ENCODE data around the gene TMEM204.

TMEM204 gene

GRCh38 chr16:1533443-1533951, at the start of gene TMEM204:
TMEM204 (plus strand) TSS chr16:1533666; CDS start chr16:1534276, 610 bp downstream.
- no peak for FAIRE-seq

- no peak for FAIRE-seq
These were observed 47.5 kb upstream of the TMEM204 start for GRCh38 chr16:1485847-1486496.

GRCh38 chr16:1486551-1487390, 46.7 kb upstream of the TMEM204 start:
- no peak for FAIRE-seq

- no peak for FAIRE-seq
These were observed 45.9 kb upstream of the TMEM204 start for GRCh38 chr16:1487395-1488053.

- no peak for FAIRE-seq
These were observed 45.3 kb upstream of the TMEM204 start for GRCh38 chr16:1488054-1488601.

- no peak for FAIRE-seq
These were observed 44.8 kb upstream of the TMEM204 start, which contains the start of gene PTX4 for GRCh38 chr16:1488619-1489018. PTX4 (minus strand) TSS chr16:1488944; CDS start chr16:1488909, 35 bp downstream.

- FAIRE-seq = no peak
These were observed 44.4 kb upstream of the TMEM204 start for GRCh38 chr16:1489077-1489476.

- FAIRE-seq = no peak
These were observed 42.1 kb upstream of the TMEM204 start for GRCh38 chr16:1491327-1491726.

GRCh38 chr16:1492082-1492922, 41.2 kb upstream of the TMEM204 start:
- FAIRE-seq = no peak

- FAIRE-seq = no peak
These were observed 40.3 kb upstream of the TMEM204 start, which contains the start of gene TELO2 for GRCh38 chr16:1492923-1493745. TELO2 (plus strand) TSS chr16:1493360; CDS start chr16:1494282, 922 bp downstream.

- FAIRE-seq = no peak
These were observed 39.7 kb upstream of the TMEM204 start for GRCh38 chr16:1493746-1494094.

GRCh38 chr16:1494129-1494640, 39.3 kb upstream of the TMEM204 start:
- FAIRE-seq = no peak

GRCh38 chr16:1494711-1495110, 38.8 kb upstream of the TMEM204 start:
- FAIRE-seq = no peak

- no peak for FAIRE-seq
These were observed 38.1 kb upstream of the TMEM204 start for GRCh38 chr16:1495211-1495888.

GRCh38 chr16:1495889-1496262, 37.6 kb upstream of the TMEM204 start:
- FAIRE-seq = no peak

GRCh38 chr16:1496464-1496863, 37.0 kb upstream of the TMEM204 start:
- FAIRE-seq = no peak

- no peak for FAIRE-seq
These were observed 36.4 kb upstream of the TMEM204 start for GRCh38 chr16:1497014-1497598.

GRCh38 chr16:1498899-1499676, 34.4 kb upstream of the TMEM204 start:
- FAIRE-seq = no peak
